WTC11 (cell line): Measurements from ENCODE around the gene ZSWIM6. TPM values are rescaled to one million over a fixed set of nuclear protein-coding genes. Genes with fewer than 3 reads are reported as not detected.

Source experiments
- ATAC-seq: fragments of 200-7000 bp; cut with Tn5 transposase; 2 replicates; pipeline ENCODE4 v1.10.0; 2021; ENCODE audit warnings: mild to moderate bottlenecking, moderate library complexity
- CTCF ChIA-PET: fragments of 300-600 bp; sonication (Branson Sonifier 250); formaldehyde crosslinking; loops from one replicate; lab custom pipeline; 2021; ENCODE audit warnings: antibody characterized with exemption; lab: Charles Lee
- POLR2A ChIA-PET: fragments of 350-600 bp; sonication (Branson Sonifier 250); formaldehyde crosslinking; loops from one replicate; lab custom pipeline; 2021; ENCODE audit warnings: antibody characterized with exemption; lab: Charles Lee
- DNase-seq: peaks from one replicate; pipeline ENCODE4 v3.0.0; 2021; ENCODE audit warnings: low spot score
- H3K27ac Mint-ChIP-seq: 2 replicates; pipeline ENCODE4 v1.8.0; 2021; ENCODE audit warnings: mixed read lengths
- H3K27me3 Mint-ChIP-seq: 2 replicates; pipeline ENCODE4 v1.8.0; 2021; ENCODE audit warnings: low read depth, mild to moderate bottlenecking, moderate library complexity, mixed read lengths
- H3K36me3 Mint-ChIP-seq: 2 replicates; pipeline ENCODE4 v1.8.0; 2021; ENCODE audit warnings: mixed read lengths
- H3K4me1 Mint-ChIP-seq: 2 replicates; pipeline ENCODE4 v1.8.0; 2022; ENCODE audit warnings: mixed read lengths
- H3K4me3 Mint-ChIP-seq: 2 replicates; pipeline ENCODE4 v1.8.0; 2021; ENCODE audit warnings: mild to moderate bottlenecking, moderate library complexity, mixed read lengths
- H3K9me3 Mint-ChIP-seq: 2 replicates; pipeline ENCODE4 v1.8.0; 2021; ENCODE audit warnings: mixed read lengths
- ATF1 ChIP-seq: sonication (generic); formaldehyde crosslinking; IDR thresholded peaks from 2 replicates; pipeline ENCODE4 v1.8.1; 2023; ENCODE audit warnings: mild to moderate bottlenecking, moderate library complexity, missing genetic modification reagents
- CBFB ChIP-seq: sonication (generic); formaldehyde crosslinking; IDR thresholded peaks from 2 replicates; pipeline ENCODE4 v1.8.1; 2022; ENCODE audit warnings: mild to moderate bottlenecking, low read depth, missing genetic modification reagents
- CDX4 ChIP-seq: fragments of 250-450 bp; sonication (Bioruptor Pico); IDR thresholded peaks from 2 replicates; pipeline ENCODE4 v1.9.0; 2021; ENCODE audit warnings: moderate library complexity, mild to moderate bottlenecking, inconsistent platforms, borderline replicate concordance
- FOXJ3 ChIP-seq: sonication (generic); formaldehyde crosslinking; IDR thresholded peaks from 2 replicates; pipeline ENCODE4 v1.9.0; 2021; ENCODE audit warnings: missing genetic modification reagents, mild to moderate bottlenecking, borderline replicate concordance
- FOXP1 ChIP-seq: sonication (generic); formaldehyde crosslinking; IDR thresholded peaks from 2 replicates; pipeline ENCODE4 v1.8.0; 2022; ENCODE audit warnings: missing genetic modification reagents, mild to moderate bottlenecking, moderate library complexity, borderline replicate concordance
- GTF2I ChIP-seq: fragments of 250-450 bp; sonication (Bioruptor Pico); conservative IDR thresholded peaks from 2 replicates; pipeline ENCODE4 v1.4.0; 2021; ENCODE audit warnings: mild to moderate bottlenecking
- HMGXB4 ChIP-seq: sonication (generic); formaldehyde crosslinking; IDR thresholded peaks from 2 replicates; pipeline ENCODE4 v1.8.1; 2023; ENCODE audit warnings: mild to moderate bottlenecking, moderate library complexity, missing genetic modification reagents
- MYBL2 ChIP-seq: sonication (generic); formaldehyde crosslinking; IDR thresholded peaks from 2 replicates; pipeline ENCODE4 v1.8.1; 2023; ENCODE audit warnings: mild to moderate bottlenecking, moderate library complexity, missing genetic modification reagents
- NR2C2 ChIP-seq: sonication (generic); formaldehyde crosslinking; IDR thresholded peaks from 2 replicates; pipeline ENCODE4 v1.8.0; 2022; ENCODE audit warnings: mild to moderate bottlenecking, missing genetic modification reagents
- OVOL2 ChIP-seq: fragments of 250-450 bp; sonication (Bioruptor Pico); IDR thresholded peaks from 2 replicates; pipeline ENCODE4 v1.9.0; 2021; ENCODE audit warnings: mild to moderate bottlenecking, borderline replicate concordance
- TEAD4 ChIP-seq: sonication (generic); formaldehyde crosslinking; IDR thresholded peaks from 2 replicates; pipeline ENCODE4 v1.8.0; 2022; ENCODE audit warnings: mild to moderate bottlenecking, missing genetic modification reagents
- ZNF263 ChIP-seq: sonication (generic); formaldehyde crosslinking; IDR thresholded peaks from 2 replicates; pipeline ENCODE4 v1.8.1; 2022; ENCODE audit warnings: low read depth, mild to moderate bottlenecking, moderate library complexity, missing genetic modification reagents
- ZNF317 ChIP-seq: sonication (generic); formaldehyde crosslinking; IDR thresholded peaks from 2 replicates; pipeline ENCODE4 v1.8.1; 2023; ENCODE audit warnings: low read depth, mild to moderate bottlenecking, moderate library complexity, missing genetic modification reagents, borderline replicate concordance
- ZNF423 ChIP-seq: fragments of 250-450 bp; sonication (Bioruptor Pico); IDR thresholded peaks from 2 replicates; pipeline ENCODE4 v2.1.2; 2022; ENCODE audit warnings: mild to moderate bottlenecking, moderate library complexity
- total RNA-seq: library from RNA; stranded (reverse); gene quantifications from 3 replicates; pipeline ENCODE4 v1.2.3, GENCODE V29; 2021
- TF ChIP-seq, protein P1 (sequence below): sonication (generic); formaldehyde crosslinking; IDR thresholded peaks from 2 replicates; pipeline ENCODE4 v1.8.0; 2022; ENCODE audit warnings: missing genetic modification reagents
- TF ChIP-seq, protein P2 (sequence below): sonication (generic); formaldehyde crosslinking; IDR thresholded peaks from 2 replicates; pipeline ENCODE4 v1.8.0; 2023; ENCODE audit warnings: mild to moderate bottlenecking, missing genetic modification reagents
- TF ChIP-seq, protein P3 (sequence below): sonication (generic); formaldehyde crosslinking; IDR thresholded peaks from 2 replicates; pipeline ENCODE4 v1.8.1; 2023; ENCODE audit warnings: mild to moderate bottlenecking, missing genetic modification reagents, moderate library complexity
- TF ChIP-seq, protein P4 (sequence below): sonication (generic); formaldehyde crosslinking; conservative IDR thresholded peaks from 2 replicates; pipeline ENCODE4 v1.8.1; 2022; ENCODE audit warnings: mild to moderate bottlenecking, missing genetic modification reagents

The ZSWIM6 gene
- total RNA-seq, 1 experiment from 2014 or later: 12.5 TPM

- no peak for TF ChIP-seq FOXJ3 (CRISPR knock-in tag)
- no peak for TF ChIP-seq CDX4 (CRISPR knock-in tag)
- no peak for TF ChIP-seq ZNF263 (CRISPR knock-in tag)
- TF ChIP-seq HMGXB4 (CRISPR knock-in tag): no peak
- TF ChIP-seq ZNF317 (CRISPR knock-in tag): no peak
- TF ChIP-seq, protein P1, sequence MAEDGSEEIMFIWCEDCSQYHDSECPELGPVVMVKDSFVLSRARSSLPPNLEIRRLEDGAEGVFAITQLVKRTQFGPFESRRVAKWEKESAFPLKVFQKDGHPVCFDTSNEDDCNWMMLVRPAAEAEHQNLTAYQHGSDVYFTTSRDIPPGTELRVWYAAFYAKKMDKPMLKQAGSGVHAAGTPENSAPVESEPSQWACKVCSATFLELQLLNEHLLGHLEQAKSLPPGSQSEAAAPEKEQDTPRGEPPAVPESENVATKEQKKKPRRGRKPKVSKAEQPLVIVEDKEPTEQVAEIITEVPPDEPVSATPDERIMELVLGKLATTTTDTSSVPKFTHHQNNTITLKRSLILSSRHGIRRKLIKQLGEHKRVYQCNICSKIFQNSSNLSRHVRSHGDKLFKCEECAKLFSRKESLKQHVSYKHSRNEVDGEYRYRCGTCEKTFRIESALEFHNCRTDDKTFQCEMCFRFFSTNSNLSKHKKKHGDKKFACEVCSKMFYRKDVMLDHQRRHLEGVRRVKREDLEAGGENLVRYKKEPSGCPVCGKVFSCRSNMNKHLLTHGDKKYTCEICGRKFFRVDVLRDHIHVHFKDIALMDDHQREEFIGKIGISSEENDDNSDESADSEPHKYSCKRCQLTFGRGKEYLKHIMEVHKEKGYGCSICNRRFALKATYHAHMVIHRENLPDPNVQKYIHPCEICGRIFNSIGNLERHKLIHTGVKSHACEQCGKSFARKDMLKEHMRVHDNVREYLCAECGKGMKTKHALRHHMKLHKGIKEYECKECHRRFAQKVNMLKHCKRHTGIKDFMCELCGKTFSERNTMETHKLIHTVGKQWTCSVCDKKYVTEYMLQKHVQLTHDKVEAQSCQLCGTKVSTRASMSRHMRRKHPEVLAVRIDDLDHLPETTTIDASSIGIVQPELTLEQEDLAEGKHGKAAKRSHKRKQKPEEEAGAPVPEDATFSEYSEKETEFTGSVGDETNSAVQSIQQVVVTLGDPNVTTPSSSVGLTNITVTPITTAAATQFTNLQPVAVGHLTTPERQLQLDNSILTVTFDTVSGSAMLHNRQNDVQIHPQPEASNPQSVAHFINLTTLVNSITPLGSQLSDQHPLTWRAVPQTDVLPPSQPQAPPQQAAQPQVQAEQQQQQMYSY (CRISPR knock-in tag): no peak
- TF ChIP-seq CBFB (CRISPR knock-in tag): no peak
- TF ChIP-seq, protein P2, sequence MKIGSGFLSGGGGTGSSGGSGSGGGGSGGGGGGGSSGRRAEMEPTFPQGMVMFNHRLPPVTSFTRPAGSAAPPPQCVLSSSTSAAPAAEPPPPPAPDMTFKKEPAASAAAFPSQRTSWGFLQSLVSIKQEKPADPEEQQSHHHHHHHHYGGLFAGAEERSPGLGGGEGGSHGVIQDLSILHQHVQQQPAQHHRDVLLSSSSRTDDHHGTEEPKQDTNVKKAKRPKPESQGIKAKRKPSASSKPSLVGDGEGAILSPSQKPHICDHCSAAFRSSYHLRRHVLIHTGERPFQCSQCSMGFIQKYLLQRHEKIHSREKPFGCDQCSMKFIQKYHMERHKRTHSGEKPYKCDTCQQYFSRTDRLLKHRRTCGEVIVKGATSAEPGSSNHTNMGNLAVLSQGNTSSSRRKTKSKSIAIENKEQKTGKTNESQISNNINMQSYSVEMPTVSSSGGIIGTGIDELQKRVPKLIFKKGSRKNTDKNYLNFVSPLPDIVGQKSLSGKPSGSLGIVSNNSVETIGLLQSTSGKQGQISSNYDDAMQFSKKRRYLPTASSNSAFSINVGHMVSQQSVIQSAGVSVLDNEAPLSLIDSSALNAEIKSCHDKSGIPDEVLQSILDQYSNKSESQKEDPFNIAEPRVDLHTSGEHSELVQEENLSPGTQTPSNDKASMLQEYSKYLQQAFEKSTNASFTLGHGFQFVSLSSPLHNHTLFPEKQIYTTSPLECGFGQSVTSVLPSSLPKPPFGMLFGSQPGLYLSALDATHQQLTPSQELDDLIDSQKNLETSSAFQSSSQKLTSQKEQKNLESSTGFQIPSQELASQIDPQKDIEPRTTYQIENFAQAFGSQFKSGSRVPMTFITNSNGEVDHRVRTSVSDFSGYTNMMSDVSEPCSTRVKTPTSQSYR (CRISPR knock-in tag): no peak
These were observed 23.3 kb upstream of the ZSWIM6 start (continued) for GRCh38 chr5:61308712-61309111.

DNA sequence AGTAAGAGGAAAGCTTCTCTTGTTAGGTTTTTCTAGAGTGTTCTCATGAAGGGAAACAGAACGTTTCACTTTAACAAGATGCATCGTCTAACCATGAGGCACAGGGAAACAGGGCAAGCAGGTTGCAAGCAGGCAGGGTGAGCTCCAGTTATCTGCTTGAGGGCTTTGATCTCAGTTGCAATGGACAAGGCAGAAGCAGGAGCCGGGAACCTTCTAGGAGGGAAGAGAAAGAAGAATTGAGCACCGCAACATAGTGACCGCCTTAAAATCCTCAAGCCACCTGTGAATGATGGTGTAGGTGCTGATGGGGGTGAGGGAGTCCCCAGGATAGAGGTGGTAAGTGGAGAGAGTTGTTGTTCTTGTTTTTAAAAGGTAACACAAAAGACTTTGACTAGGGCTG, 22.9 kb upstream of the ZSWIM6 start:
- CTCF ChIA-PET: interaction anchor here (0.6 kb wide), 1 partner anchor 89 kb away, joined by 3 read pairs; no protein-coding TSS in a partner anchor
- H3K36me3 Mint-ChIP-seq: no peaks in the 10 kb centered on the region
- H3K4me3 Mint-ChIP-seq: no peak overlapping the region
- peaks cover 10% of the 10 kb centered on the region for H3K4me1 Mint-ChIP-seq
- H3K9me3 Mint-ChIP-seq: no peaks in the 10 kb centered on the region
- no peak for DNase-seq
- POLR2A ChIA-PET: no interaction called here
- no peak for ATAC-seq
- no peak overlapping the region for H3K27ac Mint-ChIP-seq
- H3K27me3 Mint-ChIP-seq: peaks cover 66% of the 10 kb centered on the region
- no peak for TF ChIP-seq HMGXB4 (CRISPR knock-in tag)
- TF ChIP-seq, protein P2 (CRISPR knock-in tag): no peak
- no peak for TF ChIP-seq ATF1 (CRISPR knock-in tag)
- no peak for TF ChIP-seq OVOL2 (CRISPR knock-in tag)
- no peak for TF ChIP-seq MYBL2 (CRISPR knock-in tag)
- TF ChIP-seq, protein P3, sequence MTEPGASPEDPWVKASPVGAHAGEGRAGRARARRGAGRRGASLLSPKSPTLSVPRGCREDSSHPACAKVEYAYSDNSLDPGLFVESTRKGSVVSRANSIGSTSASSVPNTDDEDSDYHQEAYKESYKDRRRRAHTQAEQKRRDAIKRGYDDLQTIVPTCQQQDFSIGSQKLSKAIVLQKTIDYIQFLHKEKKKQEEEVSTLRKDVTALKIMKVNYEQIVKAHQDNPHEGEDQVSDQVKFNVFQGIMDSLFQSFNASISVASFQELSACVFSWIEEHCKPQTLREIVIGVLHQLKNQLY (CRISPR knock-in tag): no peak
- TF ChIP-seq TEAD4: no peak
- no peak for TF ChIP-seq GTF2I (CRISPR knock-in tag)
- no peak for TF ChIP-seq NR2C2 (CRISPR knock-in tag)
- no peak for TF ChIP-seq CBFB (CRISPR knock-in tag)
- no peak for TF ChIP-seq FOXJ3 (CRISPR knock-in tag)
- TF ChIP-seq, protein P4, sequence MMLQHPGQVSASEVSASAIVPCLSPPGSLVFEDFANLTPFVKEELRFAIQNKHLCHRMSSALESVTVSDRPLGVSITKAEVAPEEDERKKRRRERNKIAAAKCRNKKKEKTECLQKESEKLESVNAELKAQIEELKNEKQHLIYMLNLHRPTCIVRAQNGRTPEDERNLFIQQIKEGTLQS: no peak
- TF ChIP-seq FOXP1 (CRISPR knock-in tag): no peak
- no peak for TF ChIP-seq ZNF423
